Uterus (tissue), 4 donors: Measurements from ENCODE around the gene ALS2. TPM values are rescaled to one million over a fixed set of nuclear protein-coding genes. Genes with fewer than 3 reads are reported as not detected.

Experiments
- DNase-seq, 2 donors: peaks; one replicate each; pipeline ENCODE4 v3.0.0-alpha.2; 2019 to 2020
- H3K27ac ChIP-seq, 2 donors: fragments of 200-600 bp; sonication (generic); 1 replicate in 1 of 2; 2 replicates in 1 of 2; pipeline ENCODE4 v1.5.1; 2016 to 2018
- H3K27me3 ChIP-seq, 2 donors: fragments of 200-600 bp; sonication (generic); one replicate each; pipeline ENCODE4 v1.5.1; 2018 to 2019; ENCODE audit warnings: control low read depth in 1 of 2
- H3K36me3 ChIP-seq, 2 donors: fragments of 200-600 bp; sonication (generic); one replicate each; pipeline ENCODE4 v1.5.1; 2019; ENCODE audit warnings: control low read depth in 1 of 2
- H3K4me1 ChIP-seq, 2 donors: fragments of 200-600 bp; sonication (generic); one replicate each; pipeline ENCODE4 v1.5.1; 2018 to 2019; ENCODE audit warnings: control low read depth in 1 of 2
- H3K4me3 ChIP-seq, 2 donors: fragments of 200-600 bp; sonication (generic); 1 replicate in 1 of 2; 2 replicates in 1 of 2; pipeline ENCODE4 v1.5.1; 2018 to 2019; ENCODE audit warnings: mild to moderate bottlenecking in 1 of 2
- H3K9me3 ChIP-seq, 2 donors: fragments of 200-600 bp; sonication (generic); one replicate each; pipeline ENCODE4 v1.5.1; 2019; ENCODE audit warnings: control low read depth in 1 of 2
- POLR2A ChIP-seq, 2 donors: fragments of 450-650 bp; IDR thresholded peaks; one replicate each; pipeline ENCODE4 v1.6.1; 2016; ENCODE audit warnings: antibody characterized with exemption in 2 of 2, mild to moderate bottlenecking in 1 of 2, moderate library complexity in 1 of 2
- intact Hi-C: fragments of 100-400 bp; cut with DNase I; formaldehyde crosslinking; loops from one replicate; pipeline ENCODE4 v1.15.1; 2023; ENCODE audit warnings: low total_unique reads
- total RNA-seq, 4 donors: library from RNA; depleted of rRNA in 3 of 4; stranded (reverse); fragments of >200 nt in 3 of 4; gene quantifications; one replicate each; pipeline versions ENCODE4 v1.1.0 to v1.2.4, GENCODE V29; 2014 to 2023
- TF ChIP-seq, protein P1 (sequence below), 4 experiments: fragments of 200-600 bp in 2 of 4; fragments of 450-650 bp in 2 of 4; sonication (generic) in 2 of 4; IDR thresholded peaks; one replicate each; pipeline ENCODE4 v1.5.1; 2016 to 2019; ENCODE audit warnings: antibody characterized with exemption in 4 of 4, mild to moderate bottlenecking in 2 of 4, moderate library complexity in 1 of 4
- donor health status: DM: yes; HTN: yes; CAD: no.

ALS2 gene
- total RNA-seq, 4 donors from 2014 or later: 8.2 to 27.2 (median 23.5) TPM

DNA sequence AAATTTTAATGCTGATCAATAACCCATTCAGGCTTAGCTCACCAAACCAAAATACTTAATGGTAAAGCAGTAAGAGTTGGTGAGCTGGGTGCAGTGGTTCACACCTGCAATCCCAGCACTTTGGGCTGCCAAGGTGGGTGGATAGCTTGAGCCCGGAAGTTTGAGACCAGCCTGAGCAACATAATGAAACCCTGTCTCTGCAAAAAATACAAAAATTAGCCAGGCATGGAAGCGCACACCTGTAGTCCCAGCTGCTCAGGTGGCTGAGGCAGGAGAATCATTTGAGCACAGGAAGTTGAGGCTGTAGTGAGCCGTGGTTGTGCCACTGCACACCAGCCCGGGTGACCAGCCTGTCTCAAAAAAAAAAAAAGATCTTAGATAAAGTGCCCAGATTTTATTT, 46.6 kb downstream of the ALS2 start:
- no peaks in the 10 kb centered on the region for H3K36me3 ChIP-seq
- intact Hi-C loops: no loop called here
- peaks cover 0 to 5% of the 10 kb centered on the region in 2 donors for H3K9me3 ChIP-seq
- DNase-seq: no peak
- no peak overlapping the region for H3K4me3 ChIP-seq
- TF ChIP-seq POLR2A (IDR thresholded peaks at IDR 0.05): no peak
- TF ChIP-seq, protein P1, sequence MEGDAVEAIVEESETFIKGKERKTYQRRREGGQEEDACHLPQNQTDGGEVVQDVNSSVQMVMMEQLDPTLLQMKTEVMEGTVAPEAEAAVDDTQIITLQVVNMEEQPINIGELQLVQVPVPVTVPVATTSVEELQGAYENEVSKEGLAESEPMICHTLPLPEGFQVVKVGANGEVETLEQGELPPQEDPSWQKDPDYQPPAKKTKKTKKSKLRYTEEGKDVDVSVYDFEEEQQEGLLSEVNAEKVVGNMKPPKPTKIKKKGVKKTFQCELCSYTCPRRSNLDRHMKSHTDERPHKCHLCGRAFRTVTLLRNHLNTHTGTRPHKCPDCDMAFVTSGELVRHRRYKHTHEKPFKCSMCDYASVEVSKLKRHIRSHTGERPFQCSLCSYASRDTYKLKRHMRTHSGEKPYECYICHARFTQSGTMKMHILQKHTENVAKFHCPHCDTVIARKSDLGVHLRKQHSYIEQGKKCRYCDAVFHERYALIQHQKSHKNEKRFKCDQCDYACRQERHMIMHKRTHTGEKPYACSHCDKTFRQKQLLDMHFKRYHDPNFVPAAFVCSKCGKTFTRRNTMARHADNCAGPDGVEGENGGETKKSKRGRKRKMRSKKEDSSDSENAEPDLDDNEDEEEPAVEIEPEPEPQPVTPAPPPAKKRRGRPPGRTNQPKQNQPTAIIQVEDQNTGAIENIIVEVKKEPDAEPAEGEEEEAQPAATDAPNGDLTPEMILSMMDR (IDR thresholded peaks at IDR 0.05): no peak
- no peaks in the 10 kb centered on the region for H3K4me1 ChIP-seq
- no peak overlapping the region for H3K27ac ChIP-seq
- H3K27me3 ChIP-seq: no peaks in the 10 kb centered on the region

DNA sequence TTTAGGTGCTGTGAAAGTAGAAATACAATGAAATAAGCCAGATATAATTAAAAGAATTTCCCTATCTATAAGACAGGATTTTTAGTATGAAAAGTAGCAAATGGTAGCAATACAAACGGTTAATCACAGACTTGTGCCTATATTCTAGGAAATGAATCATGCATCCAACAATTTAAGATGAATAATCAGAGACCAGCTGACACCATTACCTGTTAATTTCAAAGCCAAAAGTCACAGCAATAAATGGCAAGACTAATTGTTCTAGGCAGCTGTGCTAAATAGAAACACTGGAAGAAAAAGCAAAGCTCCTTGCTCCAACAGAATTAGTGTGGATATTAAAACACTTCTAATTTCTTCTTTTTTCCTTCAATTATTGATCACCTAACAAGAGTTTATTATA, 47.2 kb downstream of the ALS2 start:
- H3K4me1 ChIP-seq: no peaks in the 10 kb centered on the region
- no peak overlapping the region for H3K4me3 ChIP-seq
- H3K27ac ChIP-seq: no peak overlapping the region
- H3K27me3 ChIP-seq: no peaks in the 10 kb centered on the region
- intact Hi-C loops: no loop called here
- TF ChIP-seq POLR2A (IDR thresholded peaks at IDR 0.05): no peak
- TF ChIP-seq, protein P1 (IDR thresholded peaks at IDR 0.05): no peak
- H3K9me3 ChIP-seq: peaks cover 0 to 5% of the 10 kb centered on the region in 2 donors
- DNase-seq: no peak
- H3K36me3 ChIP-seq: no peaks in the 10 kb centered on the region

DNA sequence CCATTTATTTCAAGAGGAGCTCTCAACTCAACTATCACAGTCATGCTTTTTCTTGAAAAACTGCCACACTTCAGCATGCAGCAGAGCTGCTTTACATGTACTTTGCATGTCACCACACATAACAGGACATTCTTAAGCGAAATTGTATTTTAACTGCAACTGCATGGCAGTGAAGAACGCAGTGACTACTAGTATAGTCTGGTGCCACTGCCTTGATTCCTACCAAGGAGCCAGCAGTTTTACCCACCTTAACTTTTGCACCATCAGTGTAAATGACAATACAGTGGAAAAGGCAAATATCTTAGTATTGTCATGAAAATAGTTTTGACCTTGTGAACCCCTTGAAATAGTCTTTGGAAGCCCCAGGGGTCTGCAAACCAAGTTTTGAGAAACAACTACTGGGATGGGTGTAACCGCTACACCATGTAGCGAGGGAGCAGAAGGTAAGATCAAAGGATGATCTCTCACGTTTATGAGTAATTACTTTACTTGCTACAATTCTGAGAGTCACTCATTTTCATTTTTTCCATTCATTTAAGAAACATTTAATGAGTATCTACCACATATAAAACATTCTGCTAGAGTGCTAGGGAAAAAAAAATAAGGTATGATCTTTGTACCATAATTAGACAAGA, 50.0 kb downstream of the ALS2 start:
- Histone ChIP-seq H3K36me3 (no peaks in the 10 kb centered on the region), H3K4me1 (no peaks in the 10 kb centered on the region), H3K9me3 (no peaks in the 10 kb centered on the region), H3K27ac (no peak overlapping the region), H3K4me3 (no peak overlapping the region), H3K27me3 (no peaks in the 10 kb centered on the region)
- intact Hi-C loops: no loop called here
- no peak for DNase-seq
- no peak for TF ChIP-seq POLR2A (IDR thresholded peaks at IDR 0.05)
- TF ChIP-seq, protein P1 (IDR thresholded peaks at IDR 0.05): no peak

DNA sequence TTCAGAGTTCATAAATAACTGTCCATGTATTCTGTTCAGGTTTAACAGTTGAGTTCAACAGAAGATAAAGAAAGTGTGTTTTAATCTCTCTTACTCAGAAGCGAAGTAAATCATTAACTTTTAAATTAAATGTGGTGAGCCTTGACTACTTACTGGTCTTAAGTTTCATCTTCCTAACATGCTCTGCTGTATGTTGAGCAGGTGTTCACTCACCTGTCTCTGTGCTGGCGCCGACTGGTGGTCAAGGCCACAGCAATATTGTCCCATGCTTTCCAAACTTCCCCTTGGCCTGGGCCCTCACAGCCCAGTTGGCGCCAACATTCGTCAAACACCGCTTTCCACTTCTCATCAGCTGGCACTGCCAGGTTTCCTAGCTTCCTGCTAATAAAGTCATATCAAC, 65.3 kb downstream of the ALS2 start:
- no peaks in the 10 kb centered on the region for H3K9me3 ChIP-seq
- TF ChIP-seq POLR2A (IDR thresholded peaks at IDR 0.05): no peak
- TF ChIP-seq, protein P1 (IDR thresholded peaks at IDR 0.05): no peak
- no peak overlapping the region for H3K4me3 ChIP-seq
- no peaks in the 10 kb centered on the region for H3K4me1 ChIP-seq
- no peak for DNase-seq
- H3K27me3 ChIP-seq: no peaks in the 10 kb centered on the region
- no peaks in the 10 kb centered on the region for H3K36me3 ChIP-seq
- no peak overlapping the region for H3K27ac ChIP-seq
- intact Hi-C loops: no loop called here

DNA sequence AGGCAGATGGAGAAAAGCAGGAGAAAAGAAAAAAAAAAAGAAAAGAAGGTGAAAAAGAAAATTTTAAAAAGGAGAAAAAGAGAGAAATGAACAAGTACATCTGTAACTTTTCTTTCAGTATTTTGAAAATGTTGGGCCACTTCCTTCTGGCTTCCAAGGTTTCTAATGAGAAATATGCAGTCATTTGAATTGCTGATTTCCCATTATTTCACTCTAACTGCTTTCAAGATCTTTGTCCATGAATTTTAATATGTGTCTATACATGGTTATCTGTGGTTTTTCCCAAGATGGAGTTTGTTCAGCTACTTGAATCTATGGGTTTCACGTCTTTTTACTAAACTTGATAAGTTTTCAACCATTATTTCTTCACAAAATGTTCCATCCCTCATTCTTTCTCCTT, 68.0 kb downstream of the ALS2 start:
- Histone ChIP-seq H3K36me3 (no peaks in the 10 kb centered on the region), H3K27me3 (no peaks in the 10 kb centered on the region), H3K4me1 (no peaks in the 10 kb centered on the region), H3K4me3 (no peak overlapping the region), H3K9me3 (no peaks in the 10 kb centered on the region), H3K27ac (no peak overlapping the region)
- TF ChIP-seq, protein P1 (IDR thresholded peaks at IDR 0.05): no peak
- no peak for TF ChIP-seq POLR2A (IDR thresholded peaks at IDR 0.05)
- no peak for DNase-seq
- intact Hi-C loops: no loop called here
